ENCODE data around the gene KCNQ1OT1. TPM values are rescaled to one million over a fixed set of nuclear protein-coding genes. Genes with fewer than 3 reads are reported as not detected.

The KCNQ1OT1 gene
- total RNA-seq, 4 donors from 2014 or later = 0.66 to 2.5 (median 1.3) TPM

- TF ChIP-seq POLR2A (IDR thresholded peaks at IDR 0.05; ENCODE audit: low read depth) = no peak
- TF ChIP-seq EP300 (IDR thresholded peaks at IDR 0.05) = no peak
- TF ChIP-seq POLR2AphosphoS5 (IDR thresholded peaks at IDR 0.05) = no peak
- no peak for TF ChIP-seq CTCF (IDR thresholded peaks at IDR 0.05)
- 93% methylated on average over 10 of the region's 28 CpGs for WGBS
- Histone ChIP-seq H3K36me3 (peaks cover 0 to 24% (median 0%) of the 10 kb centered on the region in 4 donors), H3K27me3 (no peaks in the 10 kb centered on the region), H3K4me3 (no peak overlapping the region), H3K9me3 (peaks cover 0 to 7% (median 0%) of the 10 kb centered on the region in 4 donors), H3K4me1 (no peaks in the 10 kb centered on the region), H3K27ac (replicated peaks in 1 of 4) (no peak overlapping the region)
- DNase-seq (ENCODE audit: extremely low spot score) = peak; percentile 77
- intact Hi-C loops (cut with DNase I) = no loop called here
These were observed 108.6 kb downstream of the KCNQ1OT1 start for GRCh38 chr11:2590965-2591754.

- H3K4me1 ChIP-seq = no peaks in the 10 kb centered on the region
- TF ChIP-seq POLR2AphosphoS5 (IDR thresholded peaks at IDR 0.05) (no peak), POLR2A (IDR thresholded peaks at IDR 0.05; ENCODE audit: low read depth) (no peak), CTCF (IDR thresholded peaks at IDR 0.05) (no peak), EP300 (IDR thresholded peaks at IDR 0.05) (no peak)
- peaks cover 0 to 26% (median 0%) of the 10 kb centered on the region in 4 donors for H3K36me3 ChIP-seq
- peak; percentile 89 for DNase-seq (ENCODE audit: extremely low spot score)
- H3K27ac ChIP-seq (replicated peaks in 1 of 4) = no peak overlapping the region
- no peak overlapping the region for H3K4me3 ChIP-seq
- H3K9me3 ChIP-seq = peaks cover 0 to 7% (median 0%) of the 10 kb centered on the region in 4 donors
- 92% methylated on average over 13 of the region's 13 CpGs for WGBS
- H3K27me3 ChIP-seq = no peaks in the 10 kb centered on the region
- intact Hi-C loops (cut with DNase I) = no loop called here
These were observed 109.4 kb downstream of the KCNQ1OT1 start for GRCh38 chr11:2590131-2590964.

- WGBS = 92% methylated on average over 6 of the region's 12 CpGs
- Histone ChIP-seq H3K9me3 (peaks cover 0 to 6% (median 0%) of the 10 kb centered on the region in 4 donors), H3K27ac (replicated peaks in 1 of 4) (no peak overlapping the region), H3K4me3 (no peak overlapping the region), H3K27me3 (no peaks in the 10 kb centered on the region), H3K36me3 (peaks cover 0 to 33% (median 0%) of the 10 kb centered on the region in 4 donors), H3K4me1 (no peaks in the 10 kb centered on the region)
- TF ChIP-seq POLR2AphosphoS5 (IDR thresholded peaks at IDR 0.05) (no peak), CTCF (IDR thresholded peaks at IDR 0.05) (no peak), POLR2A (IDR thresholded peaks at IDR 0.05; ENCODE audit: low read depth) (no peak), EP300 (IDR thresholded peaks at IDR 0.05) (no peak)
- intact Hi-C loops (cut with DNase I) = no loop called here
- DNase-seq (ENCODE audit: extremely low spot score) = no peak
These were observed 110.3 kb downstream of the KCNQ1OT1 start for GRCh38 chr11:2589538-2589934.

GRCh38 chr11:2588809-2589537 is 110.8 kb downstream of the KCNQ1OT1 start:
- H3K36me3 ChIP-seq = peaks cover 0 to 34% (median 0%) of the 10 kb centered on the region in 4 donors
- 88% methylated on average over 20 of the region's 29 CpGs for WGBS
- H3K4me1 ChIP-seq = no peaks in the 10 kb centered on the region
- no peaks in the 10 kb centered on the region for H3K27me3 ChIP-seq
- no peak for TF ChIP-seq POLR2AphosphoS5 (IDR thresholded peaks at IDR 0.05)
- TF ChIP-seq CTCF (IDR thresholded peaks at IDR 0.05) = no peak
- no peak overlapping the region for H3K27ac ChIP-seq (replicated peaks in 1 of 4)
- intact Hi-C loops (cut with DNase I) = no loop called here
- no peak overlapping the region for H3K4me3 ChIP-seq
- peak; percentile 70 for DNase-seq (ENCODE audit: extremely low spot score)
- H3K9me3 ChIP-seq = peaks cover 0 to 2% (median 0%) of the 10 kb centered on the region in 4 donors
